Measurements from ENCODE around the gene MALRD1.

Gene MALRD1

DNA sequence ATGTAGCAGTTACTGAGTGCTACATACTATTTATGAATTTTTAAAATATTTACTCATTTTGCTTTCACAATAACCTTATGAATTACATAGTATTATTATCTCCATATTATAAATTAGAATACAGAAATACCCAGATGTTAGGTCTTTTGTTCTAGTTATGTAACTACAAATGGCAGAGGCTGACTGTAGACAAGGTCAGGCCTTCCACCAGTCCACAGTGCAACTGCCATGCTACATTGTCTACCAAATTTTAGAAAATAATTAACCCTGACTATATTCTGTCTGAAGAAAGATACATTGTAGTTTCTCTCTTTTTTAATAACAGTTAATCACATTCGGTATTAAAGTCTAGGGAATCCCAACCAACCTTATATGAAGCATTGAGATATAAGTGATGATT is 280.9 kb downstream of the MALRD1 start:
- POLR2A ChIA-PET = no interaction called here
- CTCF ChIA-PET = no interaction called here
- no peak for DNase-seq (ENCODE audit: extremely low spot score)
- TF ChIP-seq L3MBTL2 (conservative IDR thresholded peaks at IDR 0.05) = no peak
- no peak for TF ChIP-seq NFRKB (IDR thresholded peaks at IDR 0.05)
- no peak for TF ChIP-seq CTBP1 (IDR thresholded peaks at IDR 0.05; ENCODE audit: borderline replicate concordance)
- TF ChIP-seq FOXA1 (IDR thresholded peaks at IDR 0.05) = no peak
- TF ChIP-seq ARNT (IDR thresholded peaks at IDR 0.05) = no peak
- TF ChIP-seq TARDBP (IDR thresholded peaks at IDR 0.05) = no peak

- TF ChIP-seq CTBP1 (IDR thresholded peaks at IDR 0.05; ENCODE audit: borderline replicate concordance) (no peak), BHLHE40 (IDR thresholded peaks at IDR 0.05; ENCODE audit: borderline replicate concordance) (no peak), ELF4 (IDR thresholded peaks at IDR 0.05) (no peak), PKNOX1 (IDR thresholded peaks at IDR 0.05) (no peak), ARNT (IDR thresholded peaks at IDR 0.05) (no peak)
- DNase-seq (ENCODE audit: extremely low spot score) = no peak
- ChIA-PET POLR2A (no interaction called here), CTCF (interaction anchor here (0.7 kb wide), 1 partner anchor 1615 kb away, joined by 3 read pairs; no protein-coding TSS in a partner anchor)
Measured at GRCh38 chr10:19332304-19332703, 283.7 kb downstream of the MALRD1 start.

GRCh38 chr10:19333631-19334030 is 285.0 kb downstream of the MALRD1 start:
- no peak for DNase-seq (ENCODE audit: extremely low spot score)
- POLR2A ChIA-PET = no interaction called here
- TF ChIP-seq FOXA1 (IDR thresholded peaks at IDR 0.05) = no peak
- TF ChIP-seq L3MBTL2 (conservative IDR thresholded peaks at IDR 0.05) = no peak
- no peak for TF ChIP-seq CTBP1 (IDR thresholded peaks at IDR 0.05; ENCODE audit: borderline replicate concordance)
- TF ChIP-seq SUZ12 (IDR thresholded peaks at IDR 0.05) = no peak
- TF ChIP-seq TARDBP (IDR thresholded peaks at IDR 0.05) = no peak
- TF ChIP-seq SP1 (IDR thresholded peaks at IDR 0.05) = no peak
- no peak for TF ChIP-seq ZNF384 (IDR thresholded peaks at IDR 0.05)
- no peak for TF ChIP-seq PKNOX1 (IDR thresholded peaks at IDR 0.05)
- no peak for TF ChIP-seq BHLHE40 (IDR thresholded peaks at IDR 0.05; ENCODE audit: borderline replicate concordance)
- no peak for TF ChIP-seq FOXK2 (IDR thresholded peaks at IDR 0.05)
- no peak for TF ChIP-seq HDGF (IDR thresholded peaks at IDR 0.05; ENCODE audit: borderline replicate concordance)
- no peak for TF ChIP-seq FOXM1 (IDR thresholded peaks at IDR 0.05; ENCODE audit: borderline replicate concordance)
- CTCF ChIA-PET = no interaction called here

GRCh38 chr10:19347621-19348020 is 299.0 kb downstream of the MALRD1 start:
- ChIA-PET POLR2A (no interaction called here), CTCF (no interaction called here)
- DNase-seq (ENCODE audit: extremely low spot score) = peak; percentile 10
- TF ChIP-seq SP1 (IDR thresholded peaks at IDR 0.05) (no peak), FOXM1 (IDR thresholded peaks at IDR 0.05; ENCODE audit: borderline replicate concordance) (no peak), PKNOX1 (IDR thresholded peaks at IDR 0.05) (no peak), NFRKB (IDR thresholded peaks at IDR 0.05) (no peak)

- CTCF ChIA-PET = no interaction called here
- POLR2A ChIA-PET = no interaction called here
- no peak for TF ChIP-seq ZNF384 (IDR thresholded peaks at IDR 0.05)
- no peak for TF ChIP-seq FOXK2 (IDR thresholded peaks at IDR 0.05)
- no peak for TF ChIP-seq TARDBP (IDR thresholded peaks at IDR 0.05)
- no peak for TF ChIP-seq HDGF (IDR thresholded peaks at IDR 0.05; ENCODE audit: borderline replicate concordance)
- TF ChIP-seq FOXM1 (IDR thresholded peaks at IDR 0.05; ENCODE audit: borderline replicate concordance) = no peak
- no peak for TF ChIP-seq FOXA1 (IDR thresholded peaks at IDR 0.05)
- no peak for TF ChIP-seq SUZ12 (IDR thresholded peaks at IDR 0.05)
- no peak for DNase-seq (ENCODE audit: extremely low spot score)
Measured at GRCh38 chr10:19367176-19367575, 318.6 kb downstream of the MALRD1 start.

DNA sequence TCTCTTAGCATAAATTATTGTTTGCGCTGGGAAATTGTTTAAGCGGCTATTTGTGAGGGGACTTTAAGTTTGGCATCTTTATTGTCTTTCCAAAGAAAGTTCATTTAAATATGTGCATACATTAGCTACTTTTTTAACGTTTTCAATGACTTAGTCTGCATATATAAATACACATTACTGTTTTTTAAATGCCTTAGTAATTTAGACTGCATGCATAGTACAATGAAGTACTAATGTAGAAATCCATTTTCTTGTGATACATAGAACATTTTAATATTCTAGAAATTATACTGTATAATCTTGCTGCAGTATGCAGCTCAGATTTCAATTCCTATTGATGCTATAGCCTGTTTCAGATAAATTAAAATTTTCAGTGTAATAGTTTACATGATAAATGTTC is 325.4 kb downstream of the MALRD1 start:
- no peak for TF ChIP-seq ZNF384 (IDR thresholded peaks at IDR 0.05)
- TF ChIP-seq PKNOX1 (IDR thresholded peaks at IDR 0.05) = no peak
- TF ChIP-seq SP1 (IDR thresholded peaks at IDR 0.05) = no peak
- no peak for TF ChIP-seq HDGF (IDR thresholded peaks at IDR 0.05; ENCODE audit: borderline replicate concordance)
- no peak for TF ChIP-seq LEF1 (IDR thresholded peaks at IDR 0.05; ENCODE audit: borderline replicate concordance)
- no peak for TF ChIP-seq TARDBP (IDR thresholded peaks at IDR 0.05)
- TF ChIP-seq FOXA1 (IDR thresholded peaks at IDR 0.05) = no peak
- DNase-seq (ENCODE audit: extremely low spot score) = no peak
- CTCF ChIA-PET = no interaction called here
- POLR2A ChIA-PET = no interaction called here

DNA sequence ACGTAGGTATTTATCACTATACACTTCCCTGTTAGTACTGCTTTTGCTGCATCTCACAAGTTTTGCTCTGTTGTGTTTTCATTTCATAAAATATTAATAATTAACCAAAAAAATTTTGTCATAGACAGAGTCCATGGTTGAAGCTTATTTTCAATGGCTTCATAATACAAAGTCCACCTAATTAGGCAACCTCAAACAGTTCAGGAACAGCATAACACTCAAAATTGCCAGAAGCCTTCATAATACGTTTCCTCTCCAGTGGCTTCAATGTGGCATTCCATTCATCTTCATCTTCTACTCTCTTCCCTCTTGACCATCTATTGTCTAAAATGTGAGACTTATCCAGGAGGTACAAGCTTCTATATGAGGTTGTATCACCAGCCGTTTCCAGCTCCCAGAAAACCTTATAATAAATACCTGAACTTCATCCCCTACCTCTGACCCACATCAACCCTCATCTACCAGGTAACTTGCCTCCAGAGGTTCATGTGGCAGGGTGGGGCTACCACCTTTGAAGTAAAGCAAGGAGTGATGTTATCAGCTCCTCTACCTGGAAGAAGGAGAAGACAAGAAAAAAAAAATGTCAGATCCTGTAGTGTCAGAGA is 337.3 kb downstream of the MALRD1 start:
- TF ChIP-seq L3MBTL2 (conservative IDR thresholded peaks at IDR 0.05) = no peak
- TF ChIP-seq BHLHE40 (IDR thresholded peaks at IDR 0.05; ENCODE audit: borderline replicate concordance) = no peak
- TF ChIP-seq NFRKB (IDR thresholded peaks at IDR 0.05) = no peak
- TF ChIP-seq CTBP1 (IDR thresholded peaks at IDR 0.05; ENCODE audit: borderline replicate concordance) = no peak
- TF ChIP-seq SUZ12 (IDR thresholded peaks at IDR 0.05) = no peak
- no peak for TF ChIP-seq FOXA1 (IDR thresholded peaks at IDR 0.05)
- TF ChIP-seq PKNOX1 (IDR thresholded peaks at IDR 0.05) = no peak
- TF ChIP-seq SP1 (IDR thresholded peaks at IDR 0.05) = no peak
- no peak for TF ChIP-seq LEF1 (IDR thresholded peaks at IDR 0.05; ENCODE audit: borderline replicate concordance)
- TF ChIP-seq ELF4 (IDR thresholded peaks at IDR 0.05) = no peak
- no peak for TF ChIP-seq HDGF (IDR thresholded peaks at IDR 0.05; ENCODE audit: borderline replicate concordance)
- no peak for TF ChIP-seq ARNT (IDR thresholded peaks at IDR 0.05)
- no peak for TF ChIP-seq ZNF384 (IDR thresholded peaks at IDR 0.05)
- TF ChIP-seq FOXK2 (IDR thresholded peaks at IDR 0.05) = no peak
- TF ChIP-seq FOXM1 (IDR thresholded peaks at IDR 0.05; ENCODE audit: borderline replicate concordance) = no peak
- TF ChIP-seq TARDBP (IDR thresholded peaks at IDR 0.05) = no peak
- CTCF ChIA-PET = no interaction called here
- POLR2A ChIA-PET = no interaction called here
- DNase-seq (ENCODE audit: extremely low spot score) = no peak

All from HEK293T (cell line).